ENCODE results near the gene ZNF101. TPM values are rescaled to one million over a fixed set of nuclear protein-coding genes. Genes with fewer than 3 reads are reported as not detected.

The ZNF101 gene
- total and polyA plus RNA-seq, 9 of the 15 experiments (the other 6 are each of a cell fraction or from before 2014, with no cell fraction given): 9.6 to 20.3 (median 12.4) TPM

DNA sequence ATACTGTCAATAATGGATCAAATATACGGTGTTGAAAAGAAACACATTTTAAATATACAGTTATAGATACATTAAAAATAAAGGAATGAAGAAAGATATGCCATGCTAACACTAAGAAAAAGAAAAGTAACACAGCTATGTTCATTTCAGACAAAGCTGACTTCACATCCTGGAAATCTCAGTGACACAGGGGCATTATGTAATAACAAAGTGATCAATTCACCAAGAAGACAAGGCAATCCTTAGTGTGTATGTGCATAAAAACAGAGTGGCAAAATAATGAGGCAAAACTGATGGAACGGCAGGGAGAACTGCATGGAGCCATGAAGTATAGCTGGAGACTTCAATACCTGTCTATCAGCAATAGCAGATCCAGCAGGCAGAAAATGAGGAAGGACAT, 51.2 kb downstream of the ZNF101 start:
- no peaks in the 10 kb centered on the region for H3K36me3 ChIP-seq (ENCODE audit: control insufficient read depth, insufficient read depth, low read length)
- WGBS (ENCODE audit: insufficient coverage, low coverage, missing lambda C conversion rate): 40% methylated on average over 2 of the region's 2 CpGs
- no peaks in the 10 kb centered on the region for H3K9me1 ChIP-seq (ENCODE audit: control insufficient read depth, insufficient read depth, low read length)
- DNase-seq (ENCODE audit: extremely low read depth in 1 of 4, low spot score in 3 of 4): no peak
- no peak overlapping the region for H3K9ac ChIP-seq (ENCODE audit: insufficient read depth in 1 of 2, low read depth in 2 of 2, low read length in 2 of 2)
- no peak overlapping the region for H2AFZ ChIP-seq (ENCODE audit: low read depth, low read length)
- H4K20me1 ChIP-seq (replicated peaks; ENCODE audit: control insufficient read depth, insufficient read depth, low read length): no peaks in the 10 kb centered on the region
- POLR2A ChIA-PET: interaction anchor here (1.3 kb wide), 1 partner anchor 13 kb away, joined by 3 read pairs; the partner anchor contains the start of gene ZNF14
- peaks cover 5% of the 10 kb centered on the region for H3K9me3 ChIP-seq (replicated peaks; ENCODE audit: control insufficient read depth, insufficient read depth, low read depth, low read length)
- FAIRE-seq: no peak
- H3K79me2 ChIP-seq (ENCODE audit: control insufficient read depth, insufficient read depth, low read length): peaks cover 8% of the 10 kb centered on the region; the same call in 1 of the 3 replicates
- intact Hi-C loops (cut with micrococcal nuclease): no loop called here
- H3K4me1 ChIP-seq (replicated peaks in 1 of 2; ENCODE audit: control insufficient read depth in 2 of 2, insufficient read depth in 2 of 2, low read length in 2 of 2): no peaks in the 10 kb centered on the region
- H3K4me2 ChIP-seq (ENCODE audit: insufficient read depth, low read length): no peak overlapping the region
- in situ Hi-C loops (cut with MboI): no loop called here
- H3K27ac ChIP-seq (ENCODE audit: extremely low read depth, low read depth, low read length): no peak overlapping the region
- ATAC-seq: no peak
- H3K27me3 ChIP-seq (ENCODE audit: control insufficient read depth in 2 of 2, insufficient read depth in 2 of 2, low read length in 2 of 2): no peaks in the 10 kb centered on the region
- BruUV-seq (replicated peaks): no TSS peak
- no peak overlapping the region for H3K4me3 ChIP-seq
- CTCF ChIA-PET (ENCODE audit: low intra/inter-chr PET ratio): no interaction called here
- no peak for TF ChIP-seq ARID4B (CRISPR knock-in tag; IDR thresholded peaks at IDR 0.05)
- TF ChIP-seq, protein P1, sequence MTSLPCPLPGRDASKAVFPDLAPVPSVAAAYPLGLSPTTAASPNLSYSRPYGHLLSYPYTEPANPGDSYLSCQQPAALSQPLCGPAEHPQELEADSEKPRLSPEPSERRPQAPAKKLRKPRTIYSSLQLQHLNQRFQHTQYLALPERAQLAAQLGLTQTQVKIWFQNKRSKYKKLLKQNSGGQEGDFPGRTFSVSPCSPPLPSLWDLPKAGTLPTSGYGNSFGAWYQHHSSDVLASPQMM (CRISPR knock-in tag; IDR thresholded peaks at IDR 0.05): no peak
- no peak for TF ChIP-seq NR2C1 (IDR thresholded peaks at IDR 0.05)
- TF ChIP-seq NR2C1 (tag; IDR thresholded peaks at IDR 0.05): no peak
- no peak for TF ChIP-seq SREBF1 (IDR thresholded peaks at IDR 0.05; ENCODE audit: borderline replicate concordance, low read depth, low read length)
- TF ChIP-seq YBX1 (IDR thresholded peaks at IDR 0.05): no peak
- TF ChIP-seq NR4A1 (CRISPR knock-in tag; IDR thresholded peaks at IDR 0.05): no peak
- no peak for TF ChIP-seq NR4A1 (tag; IDR thresholded peaks at IDR 0.05)
- no peak for TF ChIP-seq ZNF324 (CRISPR knock-in tag; IDR thresholded peaks at IDR 0.05)
- TF ChIP-seq PRMT5 (CRISPR knock-in tag; IDR thresholded peaks at IDR 0.05): no peak
- TF ChIP-seq ZBTB5 (IDR thresholded peaks at IDR 0.05): no peak
- no peak for TF ChIP-seq ZNF282 (CRISPR knock-in tag; IDR thresholded peaks at IDR 0.05)
- no peak for TF ChIP-seq MXI1 (IDR thresholded peaks at IDR 0.05; ENCODE audit: low read depth, low read length)
- TF ChIP-seq ARID3A (IDR thresholded peaks at IDR 0.05; ENCODE audit: borderline replicate concordance, low read depth, low read length): no peak
- TF ChIP-seq MEF2D (tag; conservative IDR thresholded peaks at IDR 0.05; ENCODE audit: low read depth): no peak
